HG02943 (cell line): ENCODE measurements around the gene FRAS1.

Source experiments
- ATAC-seq: cut with Tn5 transposase; IDR thresholded peaks from one replicate; pipeline ENCODE4 v1.9.1; 2021; ENCODE audit warnings: mild to moderate bottlenecking, low read depth, moderate library complexity; ENCODE audit not compliant: unreplicated experiment

Gene FRAS1

GRCh38 chr4:78560296-78560963 lies 503.3 kb downstream of the FRAS1 start:
- ATAC-seq = no peak

DNA sequence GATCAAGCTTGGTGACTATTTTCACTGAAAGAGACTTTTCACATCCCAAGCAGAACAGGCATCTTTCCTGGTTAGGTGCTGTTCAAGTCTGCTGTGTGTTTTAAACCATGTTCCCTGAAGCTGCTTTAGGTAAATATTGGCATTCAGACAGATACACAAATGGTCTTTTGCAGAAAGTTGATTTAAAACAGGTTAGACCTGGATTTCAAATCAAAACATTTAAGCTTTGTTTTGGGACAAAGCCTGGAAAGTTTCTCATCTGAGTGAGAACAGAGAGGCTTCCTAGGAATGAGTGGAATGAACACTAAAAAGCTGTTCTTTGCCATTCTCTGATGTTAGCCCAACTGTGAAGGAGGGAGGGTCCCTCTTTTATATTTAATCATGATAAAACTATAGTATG lies 504.6 kb downstream of the FRAS1 start:
- no peak for ATAC-seq

GRCh38 chr4:78562687-78563086 lies 505.6 kb downstream of the FRAS1 start:
- ATAC-seq = no peak

DNA sequence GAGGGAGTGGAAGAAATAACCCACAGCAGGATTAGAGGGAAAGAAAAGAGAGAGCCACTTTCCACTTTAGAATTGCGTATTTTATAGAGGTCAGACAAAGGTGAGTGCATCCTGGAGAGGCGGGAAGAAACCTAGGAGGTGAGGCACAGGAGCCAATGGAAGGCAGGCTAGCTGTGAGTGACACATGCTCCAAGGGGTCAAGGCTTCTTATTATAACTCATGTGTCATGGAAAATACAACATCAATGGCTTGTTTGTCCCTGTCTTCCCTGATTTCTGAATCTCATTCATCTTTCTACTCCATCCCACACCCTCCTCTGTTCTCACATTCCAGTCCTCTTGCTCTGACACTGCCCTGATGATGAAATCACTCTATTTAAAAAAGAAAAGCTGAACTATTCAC lies 508.8 kb downstream of the FRAS1 start:
- no peak for ATAC-seq

DNA sequence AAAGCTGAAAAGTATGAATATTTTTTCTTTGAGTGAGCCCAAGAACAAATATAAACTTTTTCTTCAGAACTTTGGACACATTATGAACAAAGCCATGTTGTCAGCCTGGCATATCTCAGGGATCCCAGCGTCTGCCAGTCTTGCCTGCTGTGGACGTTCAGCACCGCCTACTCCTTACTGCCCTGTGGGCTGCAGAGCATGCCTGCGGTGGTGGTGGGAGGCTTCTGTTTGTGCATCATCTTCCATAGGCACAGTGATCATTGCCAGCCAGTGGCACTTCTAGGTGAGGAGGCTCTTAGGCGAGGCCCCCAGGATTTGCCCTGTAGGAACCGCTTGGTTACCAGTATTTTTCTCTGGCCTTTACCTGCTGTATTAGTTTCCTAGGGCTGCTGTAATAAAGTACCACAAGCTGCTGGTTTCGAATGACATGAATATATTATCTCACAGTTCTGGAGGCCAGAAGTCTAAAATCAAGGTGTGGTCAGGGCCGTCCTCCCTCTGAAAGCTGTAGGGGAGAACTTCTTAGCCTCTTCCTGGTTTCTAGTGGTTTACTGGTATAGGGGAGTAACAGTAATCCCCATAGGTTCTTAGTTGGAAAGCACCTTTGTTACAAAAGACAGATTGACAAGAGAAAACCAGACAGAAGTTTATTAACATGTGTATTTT lies 509.8 kb downstream of the FRAS1 start:
- peak; percentile 73 for ATAC-seq

- ATAC-seq = no peak
These were observed 510.5 kb downstream of the FRAS1 start for GRCh38 chr4:78567500-78568060.

DNA sequence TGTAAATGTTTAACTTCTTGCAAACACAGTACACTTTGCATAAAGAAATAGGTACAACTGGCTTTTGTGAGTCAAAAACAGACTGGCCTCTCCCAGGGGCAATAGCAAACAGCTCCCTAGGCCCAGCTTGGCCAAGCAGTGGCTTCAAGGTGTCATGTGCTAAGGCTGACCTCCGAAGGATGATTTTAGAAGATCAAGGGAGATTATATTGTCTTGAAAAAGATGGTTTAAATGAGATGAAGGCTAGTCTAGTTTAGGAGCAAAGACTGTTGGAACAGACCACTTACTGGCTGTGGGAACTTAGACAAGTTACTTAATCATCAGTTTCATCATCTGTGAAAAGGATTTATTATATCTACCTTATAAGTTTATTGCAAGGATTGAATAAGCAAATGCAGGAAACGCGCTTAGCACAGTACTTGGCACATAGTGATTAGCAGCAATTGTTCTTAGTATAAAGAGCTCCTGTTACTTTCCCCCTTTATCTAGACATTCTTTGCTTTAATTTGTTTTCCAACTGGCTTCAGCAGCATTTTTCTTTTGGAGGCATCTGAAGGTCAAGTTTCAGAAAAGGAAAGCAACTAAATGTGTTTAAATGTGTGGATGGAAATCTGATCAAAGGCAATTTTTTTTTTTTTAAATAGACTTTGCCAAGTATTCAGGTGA lies 511.6 kb downstream of the FRAS1 start:
- peak; percentile 68 for ATAC-seq

GRCh38 chr4:78569306-78569821 lies 512.2 kb downstream of the FRAS1 start:
- ATAC-seq = no peak

- ATAC-seq = no peak
These were observed 513.0 kb downstream of the FRAS1 start for GRCh38 chr4:78570117-78570516.

DNA sequence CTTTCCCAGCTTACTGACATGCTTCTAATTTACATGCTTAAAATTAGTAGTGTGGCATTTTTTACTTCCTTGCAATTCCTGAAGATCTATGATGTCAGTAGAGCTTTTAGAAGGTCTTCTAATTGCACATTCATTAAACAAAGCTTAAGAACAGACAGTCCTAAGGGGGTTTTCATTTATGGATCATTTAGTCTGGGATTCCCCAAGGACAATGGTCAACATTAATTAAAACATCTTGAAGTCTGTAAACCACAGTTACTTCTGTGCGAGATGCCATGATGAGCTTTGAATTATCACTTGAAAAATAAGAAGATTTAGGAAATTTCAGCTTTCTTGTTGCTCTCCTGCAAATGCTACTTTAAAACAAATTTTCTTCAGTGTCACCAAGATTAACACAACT lies 514.7 kb downstream of the FRAS1 start:
- ATAC-seq = no peak

DNA sequence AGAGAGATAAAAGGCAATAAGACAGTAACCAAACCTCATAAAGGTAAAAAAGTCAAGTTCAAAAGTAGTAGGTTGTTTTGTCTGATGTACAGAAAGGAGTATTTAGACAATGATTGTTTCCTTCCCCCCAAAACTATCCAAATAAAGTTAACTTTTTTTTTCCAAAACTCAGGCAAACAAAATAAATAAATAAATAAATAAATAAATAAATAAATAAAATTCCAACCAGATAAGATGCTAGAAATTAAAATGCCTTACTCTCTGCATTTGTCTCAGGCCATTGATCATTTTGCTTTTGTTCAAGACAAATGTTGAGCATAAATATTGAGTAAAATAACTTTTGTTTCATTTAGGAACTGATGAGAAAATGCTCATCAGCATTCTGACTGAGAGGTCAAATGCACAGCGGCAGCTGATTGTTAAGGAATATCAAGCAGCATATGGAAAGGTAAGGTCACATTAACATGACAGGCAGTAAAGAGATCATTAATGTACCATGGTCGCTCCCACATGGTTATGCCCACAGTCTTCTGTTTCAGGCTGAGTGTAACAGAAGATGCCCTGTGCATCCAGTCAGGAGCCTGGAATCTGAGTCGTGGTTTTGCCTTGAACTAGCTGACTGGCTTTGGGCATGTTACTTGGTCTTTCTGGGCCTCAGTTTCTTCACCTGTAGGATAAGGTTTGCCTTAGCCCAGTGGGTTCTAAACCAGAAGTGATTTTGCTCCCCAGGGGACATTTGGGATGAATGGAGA lies 521.7 kb downstream of the FRAS1 start:
- no peak for ATAC-seq

- ATAC-seq = no peak
These were observed 524.5 kb downstream of the FRAS1 start for GRCh38 chr4:78581618-78582017.

GRCh38 chr4:78584863-78585547 lies 527.9 kb downstream of the FRAS1 start:
- ATAC-seq = no peak

DNA sequence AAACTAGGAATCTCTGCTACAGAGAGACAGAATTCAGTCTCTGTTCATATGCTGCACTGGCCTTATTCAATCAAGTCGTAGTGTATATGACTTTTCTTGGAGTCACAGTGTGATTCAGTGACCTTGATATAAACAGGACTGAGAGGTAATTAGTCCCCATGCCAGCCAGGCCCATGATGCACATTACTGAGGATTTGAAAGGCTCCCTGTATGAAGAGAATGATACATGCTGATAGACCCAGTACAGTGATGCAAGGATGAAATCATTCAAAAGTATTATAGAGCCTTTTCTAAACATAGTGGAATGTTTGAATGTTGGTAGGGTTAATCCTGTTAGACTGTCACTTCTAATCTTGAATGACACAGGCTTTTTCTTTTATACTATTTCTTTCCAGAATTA lies 528.5 kb downstream of the FRAS1 start:
- no peak for ATAC-seq

DNA sequence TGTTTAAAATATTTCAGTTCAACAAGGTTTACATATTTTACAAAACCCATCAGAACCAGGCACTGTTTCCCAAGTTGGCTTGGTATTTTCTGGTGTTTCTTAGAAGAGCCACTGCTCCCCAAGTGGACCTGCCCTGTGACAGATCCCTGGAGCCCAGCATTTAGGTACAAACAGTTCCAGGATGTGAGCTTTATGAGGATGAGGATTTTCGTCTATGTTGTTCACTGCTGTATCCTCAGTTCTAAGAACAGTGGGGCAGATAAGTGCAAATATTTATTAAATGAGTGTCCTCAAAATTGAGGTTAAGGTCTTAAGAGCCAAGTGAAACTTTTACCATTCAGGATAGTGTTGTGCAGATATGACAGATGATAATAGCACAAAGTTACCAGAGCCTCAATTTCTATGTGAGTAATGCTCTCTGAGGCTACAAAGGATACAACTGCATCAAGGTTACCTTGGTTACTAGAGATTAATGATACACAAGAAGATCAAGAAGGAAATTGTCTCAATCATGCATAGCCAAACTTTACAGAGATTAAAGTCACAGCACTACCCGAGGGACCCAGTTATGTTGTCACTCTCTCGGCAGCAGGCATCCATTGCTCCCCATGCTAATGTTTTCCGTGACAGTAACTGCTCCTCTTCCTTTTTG lies 531.9 kb downstream of the FRAS1 start:
- no peak for ATAC-seq

- no peak for ATAC-seq
These were observed 534.3 kb downstream of the FRAS1 start for GRCh38 chr4:78591404-78591803.

- no peak for ATAC-seq
These were observed 535.1 kb downstream of the FRAS1 start for GRCh38 chr4:78592088-78592783.
